HepG2 (cell line): ENCODE measurements around the gene ABCA3. TPM values are rescaled to one million over a fixed set of nuclear protein-coding genes. Genes with fewer than 3 reads are reported as not detected.

Experiments used
- CBX1 ChIP-seq: IDR thresholded peaks from one replicate; pipeline ENCODE4 v1.6.1; 2016; ENCODE audit warnings: antibody characterized with exemption, low read depth
- ELF1 ChIP-seq: sonication (generic); formaldehyde crosslinking; IDR thresholded peaks from 2 replicates; pipeline ENCODE4 v1.4.0; 2020; ENCODE audit warnings: missing genetic modification reagents
- EZH2 ChIP-seq: conservative IDR thresholded peaks from 2 replicates; pipeline ENCODE4 v1.6.1; 2012; ENCODE audit warnings: mild to moderate bottlenecking, low read depth, low read length, moderate library complexity
- KLF15 ChIP-seq: sonication (generic); formaldehyde crosslinking; IDR thresholded peaks from 2 replicates; pipeline ENCODE4 v1.8.1; 2023; ENCODE audit warnings: borderline replicate concordance, mild to moderate bottlenecking, inconsistent platforms, missing genetic modification reagents, mixed read lengths
- KLF16 ChIP-seq, 2 experiments: sonication (generic) in 1 of 2; formaldehyde crosslinking in 1 of 2; IDR thresholded peaks; 2 replicates each; pipeline versions ENCODE4 v1.6.1 to v1.8.0; 2016 to 2023; ENCODE audit warnings: missing genetic modification reagents in 2 of 2, missing compliant biosample characterization in 1 of 2
- MIER3 ChIP-seq: IDR thresholded peaks from 2 replicates; pipeline ENCODE4 v1.6.1; 2016; ENCODE audit warnings: missing compliant biosample characterization, borderline replicate concordance
- NFYC ChIP-seq: IDR thresholded peaks from 2 replicates; pipeline ENCODE4 v1.6.1; 2016; ENCODE audit warnings: missing genetic modification reagents, missing compliant biosample characterization
- PHF21A ChIP-seq: sonication (generic); formaldehyde crosslinking; IDR thresholded peaks from 2 replicates; pipeline ENCODE4 v1.5.0; 2020; ENCODE audit warnings: mild to moderate bottlenecking, missing genetic modification reagents
- PRDM10 ChIP-seq: sonication (generic); formaldehyde crosslinking; IDR thresholded peaks from 2 replicates; pipeline ENCODE4 v1.4.0; 2020; ENCODE audit warnings: low read depth, missing genetic modification reagents
- REPIN1 ChIP-seq: sonication (generic); formaldehyde crosslinking; IDR thresholded peaks from 2 replicates; pipeline ENCODE4 v1.8.0; 2022; ENCODE audit warnings: missing genetic modification reagents, low read depth, mild to moderate bottlenecking, borderline replicate concordance
- THYN1 ChIP-seq: sonication (generic); formaldehyde crosslinking; IDR thresholded peaks from 2 replicates; pipeline ENCODE4 v1.8.1; 2023; ENCODE audit warnings: low read depth, mild to moderate bottlenecking, moderate library complexity, missing genetic modification reagents, borderline replicate concordance
- XBP1 ChIP-seq: sonication (generic); formaldehyde crosslinking; IDR thresholded peaks from 2 replicates; pipeline ENCODE4 v1.5.0; 2020; ENCODE audit warnings: missing genetic modification reagents
- ZBTB4 ChIP-seq: sonication (generic); formaldehyde crosslinking; IDR thresholded peaks from 2 replicates; pipeline ENCODE4 v1.4.0; 2020; ENCODE audit warnings: missing genetic modification reagents, mild to moderate bottlenecking, borderline replicate concordance
- ZNF143 ChIP-seq: sonication (generic); formaldehyde crosslinking; IDR thresholded peaks from 2 replicates; pipeline ENCODE4 v1.4.0; 2020; ENCODE audit warnings: missing genetic modification reagents
- ZNF431 ChIP-seq: sonication (generic); formaldehyde crosslinking; IDR thresholded peaks from 2 replicates; pipeline ENCODE4 v1.9.0; 2022; ENCODE audit warnings: missing genetic modification reagents, low read depth, mild to moderate bottlenecking, borderline replicate concordance
- ZNF513 ChIP-seq: sonication (generic); formaldehyde crosslinking; conservative IDR thresholded peaks from 2 replicates; pipeline ENCODE4 v1.5.0; 2020; ENCODE audit warnings: missing genetic modification reagents
- ZNF589 ChIP-seq: sonication (generic); formaldehyde crosslinking; conservative IDR thresholded peaks from 2 replicates; pipeline ENCODE4 v1.8.0; 2022; ENCODE audit warnings: mild to moderate bottlenecking, moderate library complexity, missing genetic modification reagents
- ZNF629 ChIP-seq: sonication (generic); formaldehyde crosslinking; conservative IDR thresholded peaks from 2 replicates; pipeline ENCODE4 v1.5.0; 2020; ENCODE audit warnings: missing genetic modification reagents
- ZNF724P ChIP-seq: sonication (generic); formaldehyde crosslinking; IDR thresholded peaks from 2 replicates; pipeline ENCODE4 v1.8.0; 2022; ENCODE audit warnings: missing genetic modification reagents, borderline replicate concordance
- ZNF740 ChIP-seq: sonication (generic); formaldehyde crosslinking; IDR thresholded peaks from 2 replicates; pipeline ENCODE4 v1.4.0; 2020; ENCODE audit warnings: missing genetic modification reagents
- polyA plus RNA-seq, 8 experiments: library from polyadenylated mRNA; depleted of rRNA in 3 of 8; stranded (reverse) in 7 of 8; unstranded in 1 of 8; fragments of >200 nt; fragmentation: Illumina TruSeq in 4 of 8; extraction: Trizol in 4 of 8; gene quantifications; 2 replicates each; pipeline versions ENCODE4 v1.2.1 to v1.2.3, GENCODE V29; 2011 to 2016; ENCODE audit warnings: low read depth in 4 of 8, missing spikeins in 1 of 8, mixed read lengths in 1 of 8; ENCODE audit not compliant: insufficient read depth in 1 of 8
- total RNA-seq, 5 experiments: library from RNA; depleted of rRNA; stranded (reverse); fragments of >200 nt; fragmentation: Illumina TruSeq; extraction: Trizol; gene quantifications; 2 replicates each; pipeline ENCODE4 v1.2.3, GENCODE V29; 2016; ENCODE audit warnings: low read depth in 1 of 5

Gene ABCA3
- total and polyA plus RNA-seq, 2 of the 13 experiments (the other 11 are each of a cell fraction or from before 2014, with no cell fraction given) = 0.60 to 1.5 TPM

- TF ChIP-seq PHF21A (CRISPR knock-in tag) = peak; percentile 79; the same call in 1 of the 2 replicates
- TF ChIP-seq ZNF513 (CRISPR knock-in tag) = no peak
- peak; percentile 44; the same call in 1 of the 2 replicates for TF ChIP-seq NFYC
- no peak for TF ChIP-seq CBX1
- TF ChIP-seq ZNF629 = peak; percentile 37; the same call in 1 of the 2 replicates
- peak; percentile 78 for TF ChIP-seq ZBTB4 (CRISPR knock-in tag)
- TF ChIP-seq KLF16 (CRISPR knock-in tag; IDR thresholded peaks at IDR 0.05) = peak in 1 of 2 experiments; percentile 81; a peak in 2 of 4 replicates
- no peak for TF ChIP-seq XBP1 (CRISPR knock-in tag)
- TF ChIP-seq PRDM10 (CRISPR knock-in tag) = peak; percentile 87
- TF ChIP-seq THYN1 (CRISPR knock-in tag) = no peak
- no peak for TF ChIP-seq KLF15 (CRISPR knock-in tag)
- peak; percentile 95 for TF ChIP-seq REPIN1 (CRISPR knock-in tag)
- no peak for TF ChIP-seq ZNF431 (CRISPR knock-in tag)
- TF ChIP-seq EZH2 = no peak
- TF ChIP-seq ELF1 (CRISPR knock-in tag) = peak; percentile 98
- no peak for TF ChIP-seq MIER3 (CRISPR knock-in tag)
- TF ChIP-seq ZNF724P (CRISPR knock-in tag) = no peak
- TF ChIP-seq ZNF589 (CRISPR knock-in tag) = 0 out of 2 replicates have a peak, but pooled peaks have one; percentile 46
- no peak for TF ChIP-seq ZNF143
- TF ChIP-seq ZNF740 (CRISPR knock-in tag) = peak; percentile 56; the same call in 1 of the 2 replicates
These were observed 89.0 kb downstream of the ABCA3 start, which contains the start of gene ECI1 (continued) for GRCh38 chr16:2251296-2252111.
